HG03159 (cell line): Measurements from ENCODE around the gene PPFIA1.
A peak's percentile ranks its signal among the peaks of the same experiment; 100 is the strongest.

Source experiments
- ATAC-seq: cut with Tn5 transposase; IDR thresholded peaks from one replicate; pipeline ENCODE4 v1.9.1; 2021; ENCODE audit warnings: mild to moderate bottlenecking, moderate library complexity; ENCODE audit not compliant: unreplicated experiment

Gene PPFIA1

DNA sequence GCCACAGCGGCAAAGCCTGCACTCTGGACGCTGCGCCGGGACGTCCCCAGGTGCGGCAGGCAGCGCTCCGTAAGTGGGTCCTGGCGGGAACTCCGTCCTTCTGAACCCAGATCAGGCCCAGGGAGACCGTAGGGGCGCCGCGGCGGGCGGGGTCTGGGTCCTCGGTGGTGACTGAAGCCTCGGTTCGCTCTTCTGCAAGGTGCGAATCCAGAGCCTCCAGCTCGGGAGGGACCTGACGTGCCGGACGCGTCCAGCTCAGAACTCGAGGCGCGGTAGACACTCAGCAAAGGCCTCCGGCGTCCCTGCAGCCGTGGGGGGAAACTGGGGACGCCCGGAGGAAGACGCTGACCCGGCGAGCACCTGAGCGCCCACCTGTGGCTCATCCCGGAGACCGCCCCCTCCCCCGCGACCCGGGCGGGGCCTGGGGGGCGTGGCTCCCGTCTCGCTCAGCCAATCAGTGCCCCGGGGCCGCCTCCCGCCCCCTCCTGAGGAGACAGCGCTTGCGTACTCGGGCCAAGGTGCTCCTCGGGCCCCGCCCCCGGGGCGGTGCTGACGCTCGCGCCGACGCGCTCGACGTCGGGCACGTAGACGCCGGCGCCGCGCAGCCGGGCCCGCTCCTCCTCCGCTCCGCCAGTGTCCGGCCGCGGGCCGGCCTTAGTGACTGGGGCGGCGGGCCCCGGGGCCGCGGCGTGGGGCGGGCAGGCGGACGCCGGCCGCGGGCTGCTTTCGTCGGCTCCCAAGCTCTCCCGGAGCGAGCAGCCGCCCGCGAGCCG lies at the start of gene PPFIA1:
TSS of gene PPFIA1 (plus strand) at position 587 of the 773 bp plus-strand sequence. CDS start 1,483 bp downstream, outside the sequence.
- peak; percentile 87 for ATAC-seq

DNA sequence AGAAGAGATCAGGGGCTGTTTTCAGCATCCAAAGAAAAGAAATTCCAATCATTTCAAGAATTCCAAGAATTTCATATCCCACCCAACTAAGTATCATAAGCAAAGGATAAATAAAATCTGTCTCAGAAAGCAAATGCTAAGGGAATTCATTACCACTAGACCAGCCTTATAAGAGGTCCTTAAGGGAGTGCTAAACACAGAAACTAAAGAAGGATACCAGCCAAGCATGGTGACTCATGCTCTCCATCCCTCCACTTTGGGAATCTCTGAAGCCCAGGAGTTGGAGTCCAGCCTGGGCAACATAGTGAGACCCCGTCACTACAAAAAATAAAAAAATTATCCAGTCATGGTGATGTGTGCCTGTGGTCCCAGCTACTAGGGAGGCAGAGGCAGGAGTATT lies 49.6 kb upstream of the PPFIA1 start:
- no peak for ATAC-seq

DNA sequence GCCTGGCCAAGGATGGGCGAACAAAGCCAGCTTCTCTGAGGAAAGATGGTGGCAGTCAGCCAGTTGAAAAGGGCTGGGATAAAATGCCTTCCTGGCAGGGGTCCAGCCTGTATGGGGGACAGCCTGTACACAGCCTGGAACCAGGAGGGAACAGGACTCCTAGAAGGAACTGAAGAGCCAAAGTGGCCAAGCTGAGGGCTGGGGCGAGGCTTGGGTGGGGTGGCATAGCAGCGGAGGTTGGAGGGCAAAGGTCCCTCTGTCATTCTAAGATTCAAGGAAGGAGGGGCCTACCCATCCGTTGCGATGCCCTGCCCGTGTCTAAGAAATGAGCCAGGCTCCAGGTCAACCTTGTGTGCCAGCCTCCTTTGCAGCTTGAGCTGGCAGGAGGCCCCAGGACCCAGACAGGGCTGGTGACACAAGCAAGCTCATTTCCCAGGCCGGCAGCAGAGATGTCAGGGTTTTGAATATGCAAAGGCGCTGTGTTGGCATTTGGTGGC lies 44.8 kb upstream of the PPFIA1 start:
- no peak for ATAC-seq

DNA sequence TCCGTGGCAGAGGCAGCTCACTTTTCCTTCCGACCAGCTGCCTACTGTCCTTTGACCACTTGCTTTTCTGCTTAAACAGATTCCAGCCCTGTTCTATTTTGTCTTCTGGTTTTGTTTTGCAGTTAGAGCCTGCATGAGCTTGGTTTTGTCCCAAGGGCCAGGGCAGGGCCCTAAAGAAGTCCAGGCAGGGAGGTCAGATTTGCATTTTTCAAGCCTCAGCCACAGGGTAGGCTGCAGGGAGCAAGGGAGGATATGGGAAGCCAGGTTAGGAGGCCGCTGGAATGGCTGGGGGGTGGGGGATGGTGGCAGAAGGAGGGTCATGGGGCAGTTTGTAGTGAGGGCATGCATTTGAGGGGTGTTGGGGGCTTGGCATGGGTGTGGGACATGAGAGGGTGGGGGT lies 44.3 kb upstream of the PPFIA1 start:
- ATAC-seq: no peak

DNA sequence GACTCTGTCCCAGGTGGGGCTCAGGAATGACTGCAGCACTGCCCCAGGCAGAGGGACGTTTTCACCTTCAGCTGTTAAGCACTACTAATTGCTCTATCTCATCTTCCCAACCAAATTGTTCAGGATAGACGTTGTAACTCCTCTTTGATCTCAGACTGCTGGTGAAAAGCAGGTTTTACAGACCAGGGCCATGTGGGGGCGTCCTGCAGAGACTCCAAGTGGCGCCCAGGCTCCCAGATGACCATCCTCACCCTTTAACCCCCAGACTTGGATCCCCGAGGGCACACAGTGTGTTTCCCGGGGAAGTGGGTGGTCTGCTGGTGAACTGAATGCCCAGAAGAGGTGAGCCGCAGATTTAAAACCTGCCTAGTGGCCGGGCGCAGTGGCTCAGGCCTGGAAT lies 43.5 kb upstream of the PPFIA1 start:
- ATAC-seq: no peak

DNA sequence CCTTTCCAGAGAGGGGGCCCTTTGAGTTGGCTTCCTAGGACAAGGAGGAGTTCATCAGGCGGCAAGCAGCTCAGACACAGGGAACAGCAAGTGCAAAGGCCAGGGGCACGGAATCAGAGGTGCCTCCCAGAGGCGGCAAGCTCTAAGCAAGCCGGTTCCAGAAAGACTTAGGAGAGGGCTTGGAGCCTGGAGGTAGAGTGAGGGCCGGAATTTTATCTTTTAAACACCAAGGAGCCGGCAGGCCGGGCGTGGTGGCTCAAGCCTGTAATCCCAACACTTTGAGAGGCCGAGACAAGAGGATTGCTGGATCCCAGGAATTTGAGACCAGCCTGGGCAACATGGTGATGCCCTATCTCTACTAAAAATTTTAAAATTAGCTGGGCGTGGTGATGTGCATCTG lies 40.8 kb upstream of the PPFIA1 start:
- no peak for ATAC-seq

DNA sequence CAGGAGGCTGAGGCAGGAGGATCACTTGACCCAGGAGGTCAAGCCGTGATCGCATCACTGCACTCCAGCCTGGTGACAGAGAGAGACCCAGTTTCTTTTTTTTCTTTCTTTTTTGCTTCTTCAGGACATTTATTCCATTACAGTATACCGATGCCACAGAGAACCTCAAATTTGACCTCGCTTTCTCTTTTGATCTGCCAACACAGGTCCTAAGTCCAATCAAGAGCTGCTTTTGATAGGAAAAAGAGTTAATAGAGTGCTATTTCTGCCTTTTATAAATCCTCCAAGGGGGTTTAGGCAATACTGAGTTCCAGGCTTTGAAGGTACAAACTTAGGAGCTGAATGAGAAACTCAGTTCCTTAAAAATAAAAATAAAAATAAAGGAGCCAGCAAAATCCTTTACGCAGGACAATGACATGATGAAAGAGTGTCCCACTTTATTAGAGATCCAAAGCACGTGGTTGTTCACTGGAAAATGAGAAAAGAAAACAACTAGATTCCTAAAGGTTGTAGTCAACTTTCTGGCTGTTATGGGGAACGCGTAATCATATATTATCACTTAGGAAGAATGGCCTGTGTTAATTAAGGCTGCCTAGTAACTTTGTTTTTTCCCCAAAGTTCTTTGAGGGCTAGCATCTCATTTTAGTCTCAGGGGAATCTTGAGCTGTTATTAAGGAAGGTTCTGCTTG lies 40.2 kb upstream of the PPFIA1 start:
- no peak for ATAC-seq

DNA sequence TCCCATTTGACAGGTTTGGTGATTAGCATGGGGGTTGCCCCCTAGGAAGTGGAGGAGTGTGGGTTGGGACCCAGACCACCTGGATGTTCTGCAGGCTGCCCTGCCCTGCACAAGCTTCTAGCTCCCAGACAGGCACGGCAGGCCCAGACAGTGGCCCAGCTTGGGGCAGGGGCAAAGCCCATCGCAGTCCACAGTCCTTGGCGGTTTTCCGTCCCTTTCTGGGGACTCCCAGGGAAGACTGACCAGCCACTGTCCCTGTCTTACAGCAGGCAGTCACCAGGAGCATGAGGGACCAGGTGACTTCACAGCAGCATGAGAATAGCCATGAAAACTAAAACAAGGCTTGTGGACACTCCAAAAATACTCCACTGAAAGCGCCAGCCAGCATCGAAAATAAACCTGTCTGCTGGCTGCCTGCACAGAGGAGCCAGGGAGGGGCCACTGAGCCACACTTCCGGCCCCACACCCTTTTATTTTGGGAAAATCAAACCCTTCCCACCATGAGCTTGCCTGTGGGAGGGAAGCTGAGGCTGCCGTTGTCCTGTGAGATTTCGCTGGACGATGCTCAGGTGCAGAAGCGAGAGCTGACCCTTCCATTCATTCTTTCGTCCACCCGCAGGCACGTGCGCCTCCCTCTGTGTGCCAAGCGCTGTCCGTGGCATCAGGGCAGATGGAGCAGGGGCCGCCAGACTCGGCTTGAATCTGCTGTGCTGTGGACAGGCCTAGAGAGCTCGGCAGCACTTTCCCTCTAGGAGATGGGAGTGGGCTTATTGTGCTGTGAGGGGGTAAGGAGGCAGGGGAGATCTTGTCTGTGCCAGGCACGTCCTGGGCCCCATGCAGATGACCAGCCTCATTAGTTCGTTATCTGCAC lies 39.4 kb upstream of the PPFIA1 start:
- no peak for ATAC-seq

DNA sequence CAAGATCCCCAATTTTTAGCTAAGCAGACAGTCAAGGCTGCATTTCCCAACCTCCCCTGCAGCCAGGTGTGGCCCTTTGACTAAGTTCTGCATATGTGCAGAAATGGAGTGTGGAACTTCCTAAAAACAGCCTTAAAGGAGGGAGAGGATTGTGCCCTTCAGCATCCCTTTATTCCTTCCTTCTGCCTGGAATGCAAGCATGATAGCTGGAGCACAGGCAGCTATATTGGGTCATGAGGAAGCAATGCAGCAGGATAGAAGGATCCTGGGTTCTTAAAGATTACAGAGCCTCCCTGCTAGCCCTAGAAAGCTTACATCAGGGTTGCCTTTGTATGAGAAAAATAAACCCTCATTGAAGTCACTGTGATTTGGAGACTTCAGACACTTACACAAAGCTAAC lies 37.5 kb upstream of the PPFIA1 start:
- ATAC-seq: no peak

DNA sequence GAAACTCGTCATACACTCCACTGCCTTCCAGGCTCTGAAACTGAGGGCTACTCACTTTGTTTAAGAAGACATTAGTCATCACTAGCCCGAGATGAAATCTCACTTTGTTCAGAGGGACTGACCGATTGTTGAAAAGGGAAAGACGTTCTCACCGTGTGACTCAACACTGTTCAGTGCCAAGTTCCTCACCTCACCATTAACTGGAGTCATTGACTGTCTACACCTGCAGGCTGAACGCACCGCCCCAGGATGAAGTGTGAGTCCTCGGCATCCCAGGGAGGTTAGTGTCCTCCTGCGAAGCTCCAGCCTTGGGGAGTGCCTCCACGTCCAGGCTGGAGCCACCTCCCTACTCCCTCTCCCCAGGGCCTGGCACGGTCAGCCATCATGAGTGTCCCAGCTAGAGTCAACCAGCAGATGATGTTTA lies 37.0 kb upstream of the PPFIA1 start:
- no peak for ATAC-seq

DNA sequence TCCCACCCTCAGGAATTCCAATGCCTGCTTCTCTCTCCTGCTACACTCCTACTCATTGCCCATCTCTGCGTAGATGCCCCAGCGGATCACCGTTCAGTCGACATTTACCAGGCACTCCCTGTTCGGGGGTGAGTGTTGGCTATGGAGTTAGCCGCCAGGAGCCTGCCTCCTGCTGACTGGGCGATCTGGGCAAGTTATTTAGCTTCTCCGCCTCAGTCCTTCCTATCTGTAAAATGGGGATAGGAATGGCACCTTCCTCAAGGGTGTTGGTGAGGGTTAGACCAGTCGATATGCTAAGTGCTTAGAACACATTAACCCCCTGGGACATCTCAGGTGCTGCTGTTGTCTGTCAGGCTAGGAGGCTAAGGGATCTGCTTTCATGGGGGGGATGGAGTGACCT lies 36.5 kb upstream of the PPFIA1 start:
- ATAC-seq: no peak

DNA sequence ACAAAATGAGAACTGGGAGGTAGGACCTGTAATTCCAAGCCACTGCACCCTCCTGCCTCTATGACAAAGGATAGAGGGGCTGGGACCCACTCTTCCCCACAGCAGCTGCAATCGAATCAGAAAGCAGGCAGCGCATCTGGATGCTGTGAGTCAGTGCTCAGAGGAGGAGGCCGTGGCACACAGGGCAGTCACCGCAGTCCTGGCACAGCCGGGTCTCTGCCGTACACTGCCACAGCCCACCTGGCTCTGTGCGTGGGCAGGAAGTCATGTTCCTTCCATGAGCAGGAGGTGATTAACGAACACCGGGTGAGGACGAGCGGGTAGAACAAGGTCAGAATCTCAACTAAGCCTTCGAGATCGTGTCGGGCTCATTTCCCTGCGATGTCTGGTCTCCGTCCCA lies 30.2 kb upstream of the PPFIA1 start:
- no peak for ATAC-seq

DNA sequence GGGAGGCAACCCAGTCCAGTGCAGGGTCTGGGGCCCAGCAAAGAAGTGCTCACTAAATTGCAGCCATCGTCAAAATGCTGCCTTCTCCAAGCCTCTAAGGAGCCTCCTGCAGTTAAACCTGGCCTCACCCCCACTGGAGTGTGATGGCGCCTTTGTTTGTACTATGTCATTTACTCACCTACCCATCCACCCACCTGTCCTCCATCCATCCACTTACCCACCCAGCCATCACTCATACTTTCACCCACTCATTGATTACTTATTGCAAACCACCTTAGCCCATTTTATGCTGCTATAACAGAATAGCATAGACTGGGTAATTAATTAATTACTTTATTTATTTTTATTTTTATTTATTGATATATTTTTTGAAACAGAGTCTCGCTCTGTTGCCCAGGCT lies 28.8 kb upstream of the PPFIA1 start:
- no peak for ATAC-seq

DNA sequence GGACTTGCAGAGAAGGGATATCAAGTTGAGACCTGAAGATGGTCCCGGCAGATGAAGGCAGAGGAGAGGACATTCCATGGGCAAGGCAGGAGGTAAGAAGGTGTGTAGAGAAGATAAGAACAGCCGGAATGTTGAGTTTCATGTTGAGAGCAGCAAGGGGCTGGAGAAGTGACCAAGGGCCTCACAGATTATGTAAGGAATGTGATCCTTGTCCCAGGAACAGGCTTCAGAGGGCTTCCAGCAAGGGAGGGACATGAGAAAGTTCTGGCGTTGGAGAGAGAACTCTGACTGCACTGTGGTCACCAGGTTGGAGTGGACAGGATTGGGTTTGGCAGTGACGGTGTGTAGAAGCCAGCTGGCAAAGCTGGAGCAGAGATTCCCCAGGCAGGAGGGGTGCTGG lies 27.6 kb upstream of the PPFIA1 start:
- ATAC-seq: no peak

DNA sequence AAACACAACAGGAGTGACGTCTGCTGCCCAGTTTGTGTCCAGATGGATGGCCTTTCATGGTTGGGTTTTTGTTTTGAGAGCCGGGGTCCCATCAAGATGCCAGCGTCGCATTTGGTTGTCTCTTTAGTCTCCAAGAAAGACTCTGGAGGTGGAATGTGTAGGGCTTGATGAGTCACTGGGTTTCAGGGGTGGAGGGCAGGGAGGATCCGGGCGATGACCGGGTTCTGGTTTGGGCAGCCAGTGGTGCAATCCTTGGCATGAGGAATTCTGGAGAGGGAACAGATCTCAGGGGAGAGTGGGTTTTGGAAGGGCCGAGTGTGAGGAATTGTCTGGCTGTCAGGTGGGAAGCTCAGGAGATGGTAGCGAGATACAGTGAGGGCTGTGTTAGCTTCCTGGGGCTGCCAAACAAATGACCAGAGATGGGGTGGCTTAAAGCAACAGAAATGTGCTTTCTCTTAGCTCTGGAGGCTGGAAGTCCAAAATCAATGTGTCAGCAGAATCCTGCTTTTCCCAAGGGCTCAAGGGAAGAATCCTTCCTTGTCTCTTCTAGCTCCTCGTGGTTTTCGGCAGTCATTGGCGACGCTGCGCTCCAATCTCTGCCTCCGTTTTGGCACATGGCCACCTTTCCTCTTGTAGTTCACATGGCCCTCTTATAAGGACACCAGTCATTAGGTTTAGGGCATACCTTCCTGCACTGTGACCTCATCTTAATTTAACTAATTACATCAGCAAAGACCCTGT lies 26.4 kb upstream of the PPFIA1 start:
- ATAC-seq: no peak

DNA sequence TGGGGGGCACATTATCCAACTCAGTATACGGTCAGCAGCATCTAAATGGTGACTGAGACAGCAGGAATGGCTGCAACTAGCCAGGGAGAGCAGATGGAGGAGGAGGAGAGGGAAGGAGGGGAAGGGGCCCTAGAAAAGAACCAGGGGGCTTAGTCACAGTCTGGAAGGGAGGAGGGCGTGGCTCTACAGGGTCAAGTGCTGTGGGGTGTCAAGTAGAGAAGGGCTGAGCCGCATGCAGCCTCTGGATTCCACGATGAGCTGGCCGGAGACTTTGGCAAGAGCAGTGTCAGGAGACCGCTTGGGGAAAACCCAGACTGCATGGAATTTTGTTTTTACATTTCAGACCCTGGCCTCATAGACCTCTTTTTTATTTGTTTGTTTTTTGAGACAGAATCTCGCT lies 25.8 kb upstream of the PPFIA1 start:
- no peak for ATAC-seq

DNA sequence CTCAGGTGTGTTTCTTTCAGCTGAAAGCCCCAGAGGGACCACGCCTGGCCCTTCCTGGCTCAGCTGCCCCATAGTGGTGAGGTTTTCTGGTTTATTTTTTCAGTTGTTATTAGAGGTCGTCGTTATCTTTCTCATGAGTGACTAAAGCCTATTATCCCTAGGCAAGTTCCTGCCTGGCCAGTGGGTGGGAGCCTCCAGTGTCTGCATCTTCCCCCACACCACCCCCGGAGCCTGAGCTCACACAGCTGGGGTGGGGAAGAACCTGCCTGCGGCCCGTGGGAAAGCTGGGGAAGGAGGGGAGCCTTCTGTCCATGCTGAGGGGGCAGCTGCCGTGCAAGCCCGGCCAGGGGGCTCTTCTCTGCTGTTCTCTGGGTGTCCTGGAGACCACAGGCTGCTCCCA lies 24.3 kb upstream of the PPFIA1 start:
- ATAC-seq: no peak

DNA sequence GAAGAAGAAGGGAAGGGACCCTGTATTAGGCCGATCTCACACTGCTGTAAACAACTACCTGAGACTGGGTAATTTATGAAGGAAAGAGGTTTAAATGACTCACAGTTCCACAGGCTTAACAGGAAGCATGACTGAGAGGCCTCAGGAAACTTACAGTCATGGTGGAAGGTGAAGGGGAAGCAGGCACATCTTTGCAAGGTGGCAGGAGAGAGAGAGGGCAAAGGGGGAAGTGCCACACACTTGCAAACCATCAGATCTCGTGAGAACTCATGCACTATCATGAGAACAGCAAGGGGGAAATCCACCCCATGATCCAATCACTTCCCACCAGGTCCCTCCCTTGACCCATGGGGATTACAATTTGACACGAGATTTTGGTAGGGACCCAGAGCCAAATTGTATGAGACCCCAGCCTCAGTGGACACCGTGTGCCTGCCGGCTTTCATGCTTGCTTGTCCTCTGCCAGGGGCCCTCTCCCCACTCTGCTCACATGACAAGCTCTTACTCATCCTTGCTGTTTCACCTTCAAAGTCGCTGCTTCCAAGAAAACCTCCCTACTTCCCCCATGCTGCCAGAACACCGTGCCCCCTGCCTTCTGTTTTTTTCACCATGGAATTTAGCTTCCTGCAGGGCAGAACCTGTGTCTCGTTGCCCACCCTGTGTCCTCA lies 23.3 kb upstream of the PPFIA1 start:
- ATAC-seq: no peak

DNA sequence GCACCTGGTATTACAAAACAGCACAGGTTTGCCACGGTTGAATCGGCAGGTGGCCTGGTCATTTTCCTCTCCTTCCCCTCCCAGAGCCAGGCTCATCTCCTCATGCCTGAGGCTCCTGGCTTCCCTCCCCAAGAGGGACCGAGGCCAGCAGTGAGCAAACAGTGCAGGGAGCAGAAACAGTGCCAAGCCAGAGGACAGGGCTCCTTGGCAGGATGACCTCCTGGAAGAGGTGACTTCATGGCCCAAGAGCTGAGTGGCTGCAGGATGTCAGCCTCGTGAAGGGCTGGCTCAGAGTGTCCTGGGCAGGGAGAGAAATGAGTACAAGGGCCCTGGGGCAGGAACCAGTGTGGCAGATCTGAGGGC lies 22.8 kb upstream of the PPFIA1 start:
- ATAC-seq: no peak
